ENCODE data around the gene TBC1D5.

- TF ChIP-seq CTCF (IDR thresholded peaks at IDR 0.05): no peak
- TF ChIP-seq EP300 (IDR thresholded peaks at IDR 0.05; ENCODE audit: low read depth): no peak
- no peak for TF ChIP-seq POLR2A (IDR thresholded peaks at IDR 0.05)
- no peak for TF ChIP-seq POLR2AphosphoS5 (IDR thresholded peaks at IDR 0.05)
Measured at GRCh38 chr3:17402442-17402841, 340.0 kb downstream of the TBC1D5 start.
